IPS DF 19.7 (cell line): ENCODE data around the gene CPN1.
"Not testable (repeated sequence)": the region's sequence is repeated elsewhere in the genome, so short reads cannot be mapped to it uniquely, and the experiment has no call there.

ENCODE experiments used
- DNase-seq: peaks from one replicate; pipeline ENCODE4 v3.0.0-alpha.2; 2013; ENCODE audit warnings: low read depth, low spot score

The CPN1 gene

DNA sequence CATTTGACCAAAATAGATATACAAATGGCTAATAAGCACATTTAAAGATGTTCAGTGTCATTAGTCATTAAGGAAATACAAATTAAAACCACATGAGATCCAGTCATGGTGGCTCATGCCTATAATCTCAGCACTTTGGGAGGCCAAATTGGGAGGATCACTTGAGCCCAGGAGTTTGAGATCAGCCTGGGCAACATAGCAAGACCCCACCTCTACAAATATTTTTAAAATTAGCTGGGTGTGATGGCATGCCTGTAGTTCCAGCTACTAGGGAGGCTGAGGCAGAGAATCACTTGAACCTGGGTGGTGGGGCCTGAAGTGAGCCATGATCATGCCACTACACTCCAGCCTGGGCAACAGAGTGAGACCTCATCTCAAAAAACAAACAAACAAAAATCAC, 607 bp upstream of the CPN1 start:
- DNase-seq: not testable (repeated sequence)

DNA sequence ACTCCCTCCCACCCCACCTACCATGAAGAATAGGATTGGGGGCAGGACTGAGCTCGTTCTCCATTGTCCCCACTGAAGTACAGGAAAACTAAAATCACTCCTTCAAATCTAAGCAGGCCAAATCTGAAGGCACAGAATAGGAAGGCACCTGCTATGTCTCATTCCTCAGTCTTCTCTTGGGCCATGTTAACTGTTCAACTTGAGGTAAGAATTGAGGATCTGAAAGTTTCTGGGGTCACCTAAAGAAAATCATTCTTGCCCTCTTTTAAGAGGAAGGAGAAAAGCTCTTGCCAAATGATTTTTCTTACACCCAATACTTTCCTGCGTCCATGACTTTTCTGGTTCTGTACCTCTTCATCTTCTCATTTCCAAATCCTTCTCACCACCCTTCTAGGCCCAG, 4.9 kb downstream of the CPN1 start:
- DNase-seq: no peak

DNA sequence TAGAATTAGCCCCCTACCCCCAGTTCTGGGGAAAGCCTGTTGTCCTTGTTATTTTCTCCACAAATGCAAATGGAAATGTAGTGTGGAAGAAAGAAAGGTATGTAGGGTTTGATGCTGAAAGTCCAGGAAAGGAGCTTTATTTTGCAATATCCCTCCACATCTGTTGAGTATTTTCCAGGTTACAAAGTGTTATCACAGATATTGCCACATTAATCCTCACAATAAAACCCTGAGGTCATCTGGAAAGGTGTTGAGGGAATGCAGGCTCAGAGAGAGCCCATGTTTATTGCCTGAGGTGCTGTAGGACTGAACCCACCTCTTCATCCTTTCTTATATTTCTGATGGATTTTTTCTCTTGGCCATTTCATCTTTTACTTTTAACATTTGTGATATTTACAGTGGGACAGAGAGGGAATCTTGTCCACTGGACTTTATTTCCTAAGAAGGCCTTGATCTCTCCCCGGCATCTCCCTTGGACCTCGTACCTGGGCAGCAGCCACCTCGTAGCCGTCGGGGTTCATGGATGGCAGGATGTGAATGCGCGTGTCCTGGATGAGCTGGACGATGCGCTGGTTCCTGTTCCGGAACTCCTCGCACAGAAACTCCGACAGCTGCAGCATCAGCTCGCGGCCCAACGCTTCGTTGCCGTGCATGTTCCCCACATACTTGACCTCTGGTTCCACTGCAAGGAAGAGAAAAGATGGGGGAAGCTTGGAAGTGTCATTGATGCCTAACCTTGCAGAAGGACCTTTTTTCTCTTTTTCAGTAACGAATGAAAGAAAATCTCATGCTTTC, 6.0 kb downstream of the CPN1 start:
- DNase-seq: no peak

DNA sequence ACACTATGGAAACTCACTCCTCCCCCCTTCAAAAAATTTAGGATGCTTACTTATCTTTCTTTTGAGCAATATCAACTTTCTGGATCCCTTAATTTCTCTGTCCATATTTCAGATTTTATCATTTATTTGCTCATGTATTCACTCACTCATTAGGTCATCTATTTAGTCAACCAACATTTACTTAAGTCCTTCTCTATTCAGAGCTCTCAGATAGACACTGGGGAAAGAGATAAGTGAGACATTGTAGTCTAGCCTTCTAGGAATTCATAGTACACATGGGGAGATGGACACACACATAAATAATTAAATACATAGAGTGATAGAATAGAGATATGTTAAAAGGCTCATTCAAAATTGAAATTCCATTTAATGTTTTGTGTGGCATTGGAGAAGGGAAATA, 9.2 kb downstream of the CPN1 start:
- no peak for DNase-seq

DNA sequence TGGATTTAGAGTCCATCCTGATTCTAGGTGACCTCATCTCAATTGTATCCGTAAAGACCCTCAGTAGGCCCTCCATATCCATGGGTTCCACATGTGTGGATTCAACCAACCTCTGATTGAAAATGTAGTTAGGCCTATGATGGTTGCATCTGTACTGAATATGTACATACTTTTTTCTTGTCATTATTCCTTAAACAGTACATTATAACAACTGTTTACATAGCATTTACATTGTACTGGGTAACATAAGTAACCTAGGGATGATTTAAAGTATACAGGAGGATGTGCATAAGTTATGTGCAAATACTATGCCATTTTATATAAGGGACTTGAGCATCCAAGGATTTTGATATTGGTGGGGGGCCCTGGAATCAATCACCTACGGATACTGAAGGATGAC, 10.1 kb downstream of the CPN1 start:
- DNase-seq: no peak

DNA sequence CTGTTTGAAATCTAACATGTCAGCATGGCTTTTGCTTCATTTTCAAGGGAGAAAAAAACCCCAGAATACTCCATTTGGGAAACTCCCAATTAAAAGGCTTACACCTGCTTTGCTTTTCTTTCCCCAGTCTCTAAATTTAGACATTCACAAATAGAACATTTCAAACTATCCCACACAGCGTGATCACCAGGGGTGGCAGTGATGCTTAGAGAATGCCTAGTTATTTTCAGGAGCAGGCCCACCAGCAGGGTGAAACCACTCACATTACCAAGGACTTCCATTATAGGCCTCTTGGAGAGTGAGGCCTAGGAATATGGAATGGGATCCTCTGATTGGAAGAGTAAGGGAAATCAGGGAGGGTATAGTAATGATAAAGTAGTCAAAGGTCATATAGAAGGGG, 14.2 kb downstream of the CPN1 start:
- DNase-seq: no peak

DNA sequence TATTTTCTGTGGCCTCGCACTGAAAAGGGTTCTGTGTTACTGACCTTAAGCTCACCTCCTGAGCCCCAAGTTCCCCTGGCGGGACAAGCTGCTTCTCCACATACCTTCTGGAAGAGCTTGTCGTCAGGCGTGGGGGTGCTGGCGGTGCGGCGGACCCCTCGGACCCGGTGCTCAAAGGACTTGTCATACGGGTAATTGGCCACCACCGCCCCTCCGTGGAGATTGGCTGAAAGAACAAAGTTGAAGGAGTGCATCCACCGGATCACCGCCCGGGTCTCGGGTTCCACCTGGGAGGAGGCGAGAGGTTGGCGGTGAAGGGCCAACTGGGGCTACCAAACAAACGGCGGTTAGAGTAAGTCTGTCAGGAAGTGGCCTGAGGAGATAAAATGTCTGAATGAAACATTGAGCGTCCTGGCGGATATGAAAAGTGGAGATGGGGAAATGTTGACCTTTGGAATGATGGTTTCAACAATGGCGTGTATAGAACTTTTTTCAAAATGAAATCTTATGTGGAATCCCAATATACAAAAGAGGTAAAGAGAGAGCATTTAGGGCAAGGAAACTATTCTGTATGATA, 16.5 kb downstream of the CPN1 start:
- peak; percentile 9 for DNase-seq

DNA sequence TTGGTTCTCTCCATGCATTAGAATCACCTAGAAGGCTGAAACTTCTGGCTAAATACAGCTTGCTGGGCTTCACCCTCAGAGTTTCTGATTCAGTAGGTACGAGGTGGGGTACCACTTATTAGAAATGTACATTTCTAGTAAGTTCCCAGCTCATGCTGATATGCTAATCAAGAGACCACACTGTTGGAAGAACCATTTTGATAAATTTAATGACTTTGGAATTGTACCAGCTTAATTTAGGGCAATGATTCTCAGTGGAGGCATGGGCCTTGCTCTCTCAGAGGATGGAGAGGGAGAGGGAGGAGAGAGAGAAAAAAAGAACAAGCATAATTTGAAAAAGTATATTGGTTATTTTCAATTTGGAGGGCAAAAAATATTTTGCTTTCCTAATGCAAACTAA, 20.3 kb downstream of the CPN1 start:
- DNase-seq: no peak

DNA sequence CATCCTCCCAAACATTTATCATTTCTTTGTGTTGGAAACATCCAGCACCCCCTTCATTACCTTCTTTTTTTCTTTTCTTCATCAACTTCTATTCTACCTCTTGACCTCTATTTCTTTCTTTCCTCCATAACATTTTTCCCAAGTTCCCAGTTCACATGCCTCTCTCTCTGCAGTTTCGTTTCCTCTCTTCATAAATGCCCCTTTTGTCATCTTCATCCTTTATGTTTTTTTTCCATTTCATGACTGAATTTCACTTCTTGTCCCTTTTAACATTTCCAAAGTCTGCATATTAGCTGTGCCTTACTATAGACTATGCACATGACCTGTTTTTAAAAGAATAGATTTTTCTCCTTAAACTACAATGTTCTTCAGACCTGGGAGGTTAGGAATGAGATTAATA, 23.7 kb downstream of the CPN1 start:
- DNase-seq: no peak

DNA sequence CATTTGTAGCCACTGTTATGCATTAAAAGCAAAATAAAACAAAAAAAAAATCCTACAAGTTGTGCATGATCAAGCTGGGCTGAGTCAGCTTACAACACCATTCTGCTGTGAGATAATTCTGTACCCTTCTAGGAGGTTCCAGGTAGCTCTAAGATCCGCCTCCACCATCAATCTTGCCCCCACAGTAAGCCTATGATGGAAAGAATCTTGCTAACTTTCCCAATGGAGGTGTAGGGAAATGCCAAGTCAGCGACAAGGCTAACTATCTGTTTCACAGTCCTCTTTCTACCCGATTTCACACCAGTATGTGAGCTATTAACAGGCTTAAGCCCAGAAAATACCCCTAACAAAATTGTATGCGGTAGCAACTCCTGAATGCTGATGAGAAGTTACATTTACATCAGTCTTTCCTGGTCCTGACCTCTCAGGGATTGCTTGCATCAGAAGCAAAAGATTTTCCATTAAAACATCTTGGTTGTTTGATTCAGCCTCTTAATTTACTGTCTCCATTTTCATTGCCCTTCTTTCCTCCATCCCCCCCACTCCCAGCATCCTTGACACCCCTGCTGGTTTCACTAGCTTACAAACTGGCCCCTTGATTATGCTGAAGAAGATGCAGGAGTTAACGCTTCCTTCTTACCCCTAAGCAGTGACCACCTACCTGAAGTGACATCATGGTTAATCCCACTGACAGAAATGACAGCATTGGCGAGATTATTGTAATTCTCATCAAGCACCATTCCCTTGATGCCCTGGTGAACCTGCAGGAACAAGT, 27.8 kb downstream of the CPN1 start:
- DNase-seq: no peak

DNA sequence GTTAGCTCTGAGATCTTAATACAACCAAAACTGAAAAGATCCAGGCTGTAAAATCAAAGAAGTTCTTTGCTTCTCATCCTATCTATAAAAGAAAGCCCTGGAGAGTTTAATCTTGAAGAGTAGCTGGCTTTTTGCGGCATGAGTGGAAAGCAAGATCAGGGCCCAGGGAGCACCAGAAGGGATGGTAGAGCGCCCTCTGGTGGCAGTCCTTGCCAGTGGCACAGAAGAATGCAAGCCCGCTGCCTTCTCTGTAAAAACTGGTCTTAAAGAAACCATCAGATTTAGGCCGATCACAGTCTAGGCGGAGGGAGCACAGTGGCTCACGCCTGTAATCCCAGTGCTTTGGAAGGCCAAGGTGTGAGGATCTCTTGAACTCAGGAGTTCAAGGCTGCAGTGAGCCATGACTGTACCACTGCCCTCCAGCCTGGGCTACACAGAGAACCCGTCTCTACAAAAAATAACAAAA, 35.6 kb downstream of the CPN1 start:
- DNase-seq: peak; percentile 65

DNA sequence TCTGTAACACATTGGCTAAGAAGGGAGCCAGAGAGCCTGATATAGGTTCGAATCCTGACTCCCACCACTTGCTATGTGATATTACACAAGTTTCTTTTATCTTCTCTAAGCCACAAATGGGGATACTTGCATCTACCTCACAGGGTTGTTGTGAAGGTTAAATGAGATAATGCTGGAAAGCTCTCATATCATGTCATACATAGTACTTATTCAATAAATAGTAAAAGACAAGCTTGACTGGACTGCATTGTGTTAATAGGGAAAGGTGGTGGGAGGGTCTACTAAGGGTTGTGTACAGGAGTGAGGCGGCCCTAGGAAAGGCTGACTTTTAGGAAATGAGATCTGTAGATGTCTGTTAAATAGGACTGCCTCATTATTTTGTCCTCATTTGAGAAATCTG, 36.1 kb downstream of the CPN1 start:
- DNase-seq: no peak

DNA sequence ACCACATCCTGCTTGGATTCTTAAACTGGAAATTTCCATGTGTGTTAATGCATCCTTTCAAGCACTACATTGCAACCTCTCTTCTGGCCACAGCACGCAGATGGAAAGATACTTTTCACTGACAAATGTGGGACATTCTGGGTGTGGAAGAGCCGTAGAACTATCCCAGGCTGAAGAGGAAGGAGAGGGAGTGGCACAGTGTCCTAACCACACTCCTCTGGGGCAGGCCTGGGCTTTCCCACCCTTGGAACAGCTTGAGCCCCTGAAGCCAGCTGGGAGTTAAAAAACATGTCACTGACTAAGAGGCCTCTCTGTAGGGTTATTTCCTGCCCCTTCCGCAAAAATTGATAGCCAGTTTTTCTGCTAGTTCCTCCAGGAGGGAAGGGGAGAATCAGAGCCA, 37.9 kb downstream of the CPN1 start:
- DNase-seq: no peak

DNA sequence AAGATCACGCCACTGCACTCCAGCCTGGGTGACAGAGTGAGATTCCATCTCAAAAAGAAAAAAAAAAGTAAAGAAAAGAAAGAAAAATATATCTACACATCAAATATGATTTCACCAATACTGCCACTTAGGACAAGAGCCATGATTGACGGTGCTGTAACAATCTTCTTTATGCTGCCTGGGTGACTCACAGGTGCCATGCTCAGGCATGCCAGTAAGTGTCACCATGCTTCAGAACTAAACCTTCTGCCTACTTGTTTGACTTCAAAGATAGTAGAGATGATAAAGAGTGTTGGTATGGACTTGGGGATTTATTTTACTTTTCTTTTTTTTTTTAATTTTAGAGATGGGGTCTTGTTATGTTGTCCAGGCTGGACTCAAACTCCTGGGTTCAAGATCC, 38.3 kb downstream of the CPN1 start:
- DNase-seq: no peak

DNA sequence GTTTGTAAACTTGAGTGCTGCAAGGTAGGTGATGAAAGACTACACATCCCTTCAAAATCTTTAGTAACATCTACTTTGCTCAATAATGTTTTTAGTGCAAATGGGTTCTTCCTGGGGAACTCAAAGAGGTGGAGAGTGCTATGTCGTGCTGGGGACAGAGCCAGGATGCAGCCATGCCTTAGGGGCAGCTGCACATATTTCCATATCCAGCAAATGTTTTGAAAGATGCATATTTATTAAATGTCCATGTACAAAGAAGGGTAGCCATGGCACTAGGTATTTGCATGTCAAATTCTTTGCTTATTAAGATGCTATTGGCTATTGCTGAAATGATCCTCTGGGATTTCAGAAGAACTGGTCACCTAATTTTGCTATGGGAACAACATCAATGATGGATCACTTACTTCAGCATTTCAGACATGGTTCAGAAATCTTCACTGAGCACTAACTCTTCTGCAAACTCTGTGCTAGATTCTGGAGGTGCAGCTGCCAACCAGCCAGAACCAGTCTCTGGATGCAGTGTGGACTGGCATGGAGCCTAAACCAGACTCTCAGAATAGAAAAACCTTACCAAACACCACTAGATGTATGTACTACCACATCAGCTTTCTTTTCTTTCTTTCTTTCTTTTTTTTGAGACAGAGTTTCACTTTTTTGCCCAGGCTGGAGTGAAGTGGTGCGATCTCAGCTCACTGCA, 40.2 kb downstream of the CPN1 start:
- DNase-seq: no peak

DNA sequence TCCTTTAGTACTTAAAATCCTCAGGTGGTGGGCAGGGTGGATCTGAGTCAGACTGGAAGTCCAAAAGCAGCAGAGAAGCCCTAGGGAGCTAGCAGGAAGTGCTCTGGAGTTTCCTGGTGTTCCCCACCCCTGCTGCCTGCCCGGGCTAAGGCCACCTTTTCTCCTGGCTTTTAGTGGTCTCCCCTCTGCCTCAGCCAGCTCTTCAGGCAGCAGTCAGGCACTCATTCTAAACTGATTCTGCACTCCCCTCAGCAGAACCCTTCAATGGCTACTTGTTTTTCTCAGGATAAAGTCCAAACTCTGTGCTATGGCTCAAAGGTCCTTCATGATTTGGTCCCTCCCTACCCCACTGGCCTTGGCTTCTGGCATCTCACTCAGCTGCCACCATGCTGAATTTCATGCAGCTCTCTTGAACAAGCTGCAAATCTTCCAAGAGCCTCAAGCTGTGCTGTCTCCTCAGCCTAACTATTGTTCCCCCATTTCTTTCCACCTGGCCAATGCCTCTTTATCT, 43.1 kb downstream of the CPN1 start:
- no peak for DNase-seq

DNA sequence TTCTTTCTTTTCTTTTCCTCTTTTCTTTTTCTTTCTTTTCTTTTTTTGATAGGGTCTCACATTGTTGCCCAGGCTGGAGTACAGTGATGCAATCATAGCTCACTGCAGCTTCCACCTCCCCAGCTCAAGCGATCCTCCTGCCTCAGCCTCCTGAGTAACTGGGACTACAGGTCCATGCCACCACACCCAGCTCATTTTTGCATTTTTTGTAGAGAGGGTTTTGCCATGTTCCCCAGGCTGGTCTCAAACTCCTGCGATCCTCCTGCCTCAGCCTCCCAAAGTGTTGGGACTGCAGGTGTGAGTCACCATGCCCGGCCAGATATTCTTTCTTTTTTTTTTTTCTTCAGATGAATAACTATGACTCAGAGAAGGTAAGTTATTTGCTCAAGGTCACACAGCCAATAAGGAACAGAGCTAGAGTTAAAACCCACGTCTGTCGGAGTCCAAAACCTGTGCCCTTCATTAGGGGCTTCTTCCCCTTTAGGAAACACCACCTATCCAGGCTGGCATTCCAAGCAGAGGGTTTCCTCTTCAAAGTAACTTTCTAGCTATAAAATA, 43.8 kb downstream of the CPN1 start:
- DNase-seq: no peak

DNA sequence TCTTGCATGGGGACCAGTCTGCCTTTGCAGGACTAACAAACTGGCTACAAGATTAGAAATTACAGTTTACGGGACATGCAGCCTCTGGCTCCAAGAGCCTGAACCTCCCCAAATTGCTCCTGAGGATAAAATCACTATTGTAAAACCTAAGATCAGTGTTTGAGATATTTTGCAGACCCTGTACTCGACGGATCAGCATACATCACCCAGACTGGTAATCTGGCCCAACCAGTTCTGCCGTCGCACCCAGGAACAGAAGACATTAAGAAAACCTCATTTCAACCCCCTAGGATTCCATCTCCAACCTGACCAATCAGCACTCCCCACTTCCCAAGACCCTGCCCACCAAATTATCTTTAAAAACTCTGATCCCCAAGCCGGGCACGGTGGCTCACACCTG, 44.8 kb downstream of the CPN1 start:
- DNase-seq: no peak

DNA sequence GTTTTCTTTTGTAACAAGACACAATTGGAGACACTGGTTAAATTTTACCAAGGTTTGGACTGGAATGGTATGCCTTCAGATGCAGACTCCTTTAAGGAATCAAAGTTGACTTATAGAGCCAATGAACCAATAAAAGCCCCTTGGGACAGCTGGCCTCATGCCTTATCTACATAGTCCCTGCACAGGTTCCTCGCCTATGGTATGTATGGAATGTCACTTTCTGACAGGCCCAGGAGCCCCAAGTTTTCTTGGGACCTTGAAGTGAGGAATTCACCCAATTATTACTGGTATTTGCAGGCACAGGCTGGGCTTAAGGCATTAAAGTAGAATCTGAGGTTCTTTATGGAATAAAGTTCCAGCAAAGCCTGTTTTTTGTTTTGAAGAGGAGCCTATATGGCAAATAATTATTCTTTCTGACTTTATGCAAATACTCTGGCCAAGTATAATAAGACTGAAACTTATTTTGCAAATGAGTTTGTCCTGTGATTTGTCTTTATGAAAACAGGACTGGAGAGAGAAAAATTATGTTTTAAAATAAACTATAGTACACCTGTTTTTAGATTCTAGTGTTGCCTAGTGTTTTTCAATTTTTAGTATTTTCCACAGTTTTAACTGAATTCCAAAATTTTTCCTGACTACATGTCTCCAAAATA, 47.8 kb downstream of the CPN1 start:
- DNase-seq: no peak

DNA sequence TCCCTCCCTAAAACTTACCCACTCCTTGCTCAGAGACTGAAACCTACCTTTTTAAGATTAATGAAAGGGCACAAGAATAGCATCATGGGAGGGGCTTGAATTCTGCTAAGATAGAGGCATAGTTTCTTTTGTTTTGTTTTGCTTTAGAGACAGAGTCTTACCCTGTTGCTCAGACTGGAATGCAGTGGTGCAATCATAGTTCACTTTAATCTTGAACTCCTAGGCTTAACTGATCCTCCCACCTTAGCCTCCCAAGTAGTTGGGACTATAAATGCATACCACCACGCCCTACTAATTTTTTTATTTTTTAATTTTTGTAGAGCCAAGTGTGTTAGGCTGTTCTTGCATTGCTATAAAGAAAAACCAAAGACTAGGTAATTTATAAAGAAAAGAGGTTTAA, 54.3 kb downstream of the CPN1 start:
- DNase-seq: no peak

DNA sequence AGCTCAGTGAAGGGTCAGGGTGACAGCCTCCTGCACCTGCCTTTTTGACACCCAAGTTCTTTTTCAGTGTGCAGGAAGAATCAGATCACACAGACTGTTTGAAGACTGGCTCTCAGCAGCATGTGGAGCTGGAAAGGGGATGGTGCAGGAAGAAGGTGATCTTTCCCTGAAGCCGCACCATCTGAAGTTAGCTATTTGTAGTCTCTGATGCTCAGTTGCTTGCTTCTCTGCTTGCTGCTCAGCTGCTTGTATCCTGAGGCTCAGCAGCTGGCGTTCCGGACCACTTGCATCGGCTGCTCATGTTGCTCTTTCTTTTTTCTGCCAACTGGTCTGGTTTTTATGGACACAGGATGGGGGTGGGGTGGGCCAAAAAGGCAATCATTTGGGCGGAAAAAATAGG, 56.1 kb downstream of the CPN1 start:
- DNase-seq: no peak
